ENCODE measurements around the gene LRFN5. TPM values are rescaled to one million over a fixed set of nuclear protein-coding genes. Genes with fewer than 3 reads are reported as not detected.

The LRFN5 gene
- total RNA-seq, 1 experiment from 2014 or later: not detected

DNA sequence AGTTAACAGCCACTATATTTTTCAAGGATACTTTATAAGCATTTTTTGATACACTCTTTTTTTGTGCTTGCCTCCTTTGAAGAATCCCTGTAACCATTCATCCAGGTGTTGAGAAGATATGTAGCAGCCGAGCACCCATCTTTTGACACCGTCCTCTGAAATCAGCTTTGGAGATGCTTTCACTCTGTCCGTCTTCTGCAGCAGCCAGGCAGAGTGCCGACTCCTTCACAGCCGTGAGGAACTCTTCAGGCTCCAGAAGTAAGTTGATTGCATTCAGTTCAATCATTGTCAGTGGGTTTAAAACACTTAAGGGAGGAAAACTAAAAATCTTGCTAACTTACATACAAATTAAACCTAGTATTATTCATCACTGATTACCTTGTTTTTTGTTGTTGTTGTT lies 160.1 kb downstream of the LRFN5 start:
- DNase-seq (ENCODE audit: low read depth in 1 of 2, low spot score in 2 of 2): no peak
- H3K4me3 ChIP-seq: no peak overlapping the region
- H3K4me1 ChIP-seq (replicated peaks): no peaks in the 10 kb centered on the region
- no peaks in the 10 kb centered on the region for H3K27me3 ChIP-seq (replicated peaks)
- no peaks in the 10 kb centered on the region for H3K36me3 ChIP-seq
- H3K27ac ChIP-seq: no peak overlapping the region
- no peaks in the 10 kb centered on the region for H3K9me3 ChIP-seq (replicated peaks)

DNA sequence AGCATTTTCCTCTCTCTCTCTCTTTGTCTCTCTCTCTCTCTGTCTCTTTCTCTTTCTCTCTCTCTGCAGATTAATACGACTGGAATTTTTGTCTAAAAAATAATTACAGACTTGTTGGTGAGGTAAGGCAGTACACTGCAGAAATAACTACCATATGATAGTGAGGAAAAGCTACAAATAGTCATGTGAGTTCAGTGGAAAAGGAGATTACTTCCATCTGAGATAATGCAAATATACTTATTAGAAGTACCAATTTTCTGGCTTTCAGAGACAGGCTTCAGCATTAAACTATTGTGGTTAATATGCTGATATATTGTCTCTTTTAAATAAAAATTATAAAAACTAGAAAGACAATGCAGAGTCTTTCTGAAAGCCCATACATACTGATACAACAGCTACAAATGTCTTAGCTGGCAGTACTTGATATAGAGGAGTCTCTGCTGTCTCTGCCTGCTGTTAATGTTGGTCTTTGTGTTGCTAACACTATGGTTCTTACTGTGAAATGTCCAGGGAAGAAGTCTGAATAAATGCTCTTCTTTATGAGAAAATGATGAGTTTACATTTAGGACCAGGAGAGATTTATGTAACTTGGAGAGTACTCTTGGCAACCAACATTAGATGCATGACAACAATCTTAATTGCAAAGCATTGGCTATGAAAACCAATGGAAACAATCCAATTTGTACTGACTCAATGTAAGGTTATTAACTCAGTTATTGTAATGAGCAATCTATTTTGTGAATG lies 167.0 kb downstream of the LRFN5 start:
- Histone ChIP-seq H3K27ac (no peak overlapping the region), H3K4me3 (no peak overlapping the region)

DNA sequence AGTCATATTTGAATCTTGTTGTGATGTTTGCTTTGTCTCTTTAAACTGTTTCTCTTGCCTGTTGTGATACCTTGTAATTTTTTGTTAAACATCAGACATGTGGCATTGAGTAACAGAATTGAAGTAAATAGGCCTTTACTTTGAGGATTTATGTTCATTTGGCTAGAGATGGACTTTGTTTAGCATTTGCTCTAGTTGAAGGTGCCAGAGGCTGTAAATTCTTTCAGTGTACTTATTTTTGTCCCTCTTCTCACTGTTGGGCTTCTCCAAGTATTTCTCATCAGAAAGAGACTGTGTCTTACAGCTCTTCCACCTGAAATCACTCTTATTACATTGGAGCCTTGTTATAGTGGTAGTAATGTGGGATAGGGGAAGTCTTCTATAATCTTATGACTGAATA lies 175.8 kb downstream of the LRFN5 start:
- H3K9me3 ChIP-seq (replicated peaks): no peaks in the 10 kb centered on the region
- H3K36me3 ChIP-seq: no peaks in the 10 kb centered on the region
- no peak overlapping the region for H3K27ac ChIP-seq
- H3K4me1 ChIP-seq (replicated peaks): no peaks in the 10 kb centered on the region
- H3K27me3 ChIP-seq (replicated peaks): no peaks in the 10 kb centered on the region
- H3K4me3 ChIP-seq: no peak overlapping the region
- no peak for DNase-seq (ENCODE audit: low read depth in 1 of 2, low spot score in 2 of 2)

More for the DNA sequence above, 167.0 kb downstream of the LRFN5 start:
- DNase-seq (ENCODE audit: low read depth in 1 of 2, low spot score in 2 of 2): no peak
- no peaks in the 10 kb centered on the region for H3K4me1 ChIP-seq (replicated peaks)
- no peaks in the 10 kb centered on the region for H3K9me3 ChIP-seq (replicated peaks)
- H3K36me3 ChIP-seq: no peaks in the 10 kb centered on the region
- no peaks in the 10 kb centered on the region for H3K27me3 ChIP-seq (replicated peaks)

DNA sequence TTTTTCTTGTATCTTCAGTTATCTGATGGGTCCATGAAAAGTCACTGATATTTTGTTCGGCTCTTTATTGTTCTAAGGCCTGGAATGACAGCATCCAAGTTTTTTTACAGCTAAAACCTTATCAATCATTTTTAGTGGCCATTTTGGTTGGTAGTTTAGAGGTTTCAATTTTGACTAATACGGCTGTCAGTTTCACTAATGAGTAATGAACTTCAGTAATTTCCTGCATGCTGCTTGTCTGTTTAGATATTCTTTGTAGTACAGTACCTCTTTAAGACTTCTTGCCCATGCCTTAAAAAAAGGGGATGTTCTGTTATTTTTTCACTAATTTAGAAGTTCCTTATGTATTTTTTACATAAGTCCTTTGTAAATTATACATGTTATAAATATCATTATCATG lies 176.7 kb downstream of the LRFN5 start:
- Histone ChIP-seq H3K4me3 (no peak overlapping the region), H3K27ac (no peak overlapping the region), H3K36me3 (no peaks in the 10 kb centered on the region), H3K9me3 (replicated peaks) (no peaks in the 10 kb centered on the region), H3K27me3 (replicated peaks) (no peaks in the 10 kb centered on the region), H3K4me1 (replicated peaks) (no peaks in the 10 kb centered on the region)
- DNase-seq (ENCODE audit: low read depth in 1 of 2, low spot score in 2 of 2): no peak

DNA sequence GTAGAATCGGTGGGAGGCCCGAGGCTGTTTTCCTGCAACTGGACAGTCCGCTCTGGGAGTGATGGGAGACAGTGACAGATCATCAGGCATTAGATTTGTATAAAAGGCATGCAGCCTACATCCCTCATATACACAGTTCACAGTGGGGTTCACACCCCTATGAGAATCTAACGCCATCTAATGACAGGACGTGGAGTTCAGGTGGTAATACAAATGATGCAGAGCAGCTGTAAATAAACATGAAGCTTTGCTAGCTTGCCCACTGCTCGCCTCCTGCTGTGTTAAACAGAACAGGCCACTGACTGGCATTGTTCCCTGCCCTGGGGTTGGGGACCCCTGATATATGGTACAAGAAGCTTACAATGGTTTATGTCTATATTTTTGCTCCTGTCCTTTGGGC lies 179.0 kb downstream of the LRFN5 start:
- no peak overlapping the region for H3K4me3 ChIP-seq
- H3K27me3 ChIP-seq (replicated peaks): no peaks in the 10 kb centered on the region
- no peaks in the 10 kb centered on the region for H3K4me1 ChIP-seq (replicated peaks)
- no peak for DNase-seq (ENCODE audit: low read depth in 1 of 2, low spot score in 2 of 2)
- no peaks in the 10 kb centered on the region for H3K36me3 ChIP-seq
- H3K9me3 ChIP-seq (replicated peaks): no peaks in the 10 kb centered on the region
- no peak overlapping the region for H3K27ac ChIP-seq

DNA sequence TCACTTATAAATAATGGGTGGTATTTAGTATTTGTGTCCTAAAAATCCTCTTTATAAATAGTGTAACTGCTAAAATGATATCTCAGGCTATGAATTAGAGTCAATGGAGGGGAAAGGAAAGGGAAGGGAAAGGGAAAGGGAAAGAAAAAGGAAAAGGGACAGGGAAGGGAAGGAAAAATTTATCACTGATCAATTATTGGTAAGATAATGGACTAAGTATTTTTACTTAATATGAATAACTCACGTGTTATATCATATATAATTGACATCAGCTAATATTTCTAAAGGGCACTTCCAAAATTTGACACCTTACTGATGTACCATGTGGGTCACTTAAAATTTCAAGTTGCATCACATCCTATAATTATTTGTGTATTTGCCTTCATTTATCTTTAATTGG lies 193.1 kb downstream of the LRFN5 start:
- DNase-seq (ENCODE audit: low read depth in 1 of 2, low spot score in 2 of 2): no peak
- Histone ChIP-seq H3K9me3 (replicated peaks) (no peaks in the 10 kb centered on the region), H3K27ac (no peak overlapping the region), H3K4me3 (no peak overlapping the region), H3K27me3 (replicated peaks) (no peaks in the 10 kb centered on the region), H3K4me1 (replicated peaks) (no peaks in the 10 kb centered on the region), H3K36me3 (no peaks in the 10 kb centered on the region)

DNA sequence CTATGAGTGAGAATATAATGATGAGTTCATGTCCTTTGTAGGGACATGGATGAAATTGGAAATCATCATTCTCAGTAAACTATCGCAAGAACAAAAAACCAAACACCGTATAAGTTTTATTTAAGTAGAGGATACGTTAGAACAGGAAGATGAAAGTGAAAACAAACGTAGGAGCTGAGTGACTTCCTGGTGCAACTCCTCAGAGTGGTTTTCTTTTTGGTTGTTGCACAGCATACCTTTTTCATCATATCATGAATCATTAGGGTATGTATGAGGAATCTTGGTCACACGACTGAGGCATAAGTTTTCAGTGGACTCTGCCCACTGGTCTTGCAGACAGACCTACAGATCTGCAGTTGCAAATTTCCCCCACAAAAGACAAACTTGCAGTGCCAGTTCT lies 199.0 kb downstream of the LRFN5 start:
- H3K27ac ChIP-seq: no peak overlapping the region
- H3K4me3 ChIP-seq: no peak overlapping the region
- no peak for DNase-seq (ENCODE audit: low read depth in 1 of 2, low spot score in 2 of 2)
- no peaks in the 10 kb centered on the region for H3K9me3 ChIP-seq (replicated peaks)
- H3K27me3 ChIP-seq (replicated peaks): no peaks in the 10 kb centered on the region
- H3K4me1 ChIP-seq (replicated peaks): no peaks in the 10 kb centered on the region
- H3K36me3 ChIP-seq: no peaks in the 10 kb centered on the region

DNA sequence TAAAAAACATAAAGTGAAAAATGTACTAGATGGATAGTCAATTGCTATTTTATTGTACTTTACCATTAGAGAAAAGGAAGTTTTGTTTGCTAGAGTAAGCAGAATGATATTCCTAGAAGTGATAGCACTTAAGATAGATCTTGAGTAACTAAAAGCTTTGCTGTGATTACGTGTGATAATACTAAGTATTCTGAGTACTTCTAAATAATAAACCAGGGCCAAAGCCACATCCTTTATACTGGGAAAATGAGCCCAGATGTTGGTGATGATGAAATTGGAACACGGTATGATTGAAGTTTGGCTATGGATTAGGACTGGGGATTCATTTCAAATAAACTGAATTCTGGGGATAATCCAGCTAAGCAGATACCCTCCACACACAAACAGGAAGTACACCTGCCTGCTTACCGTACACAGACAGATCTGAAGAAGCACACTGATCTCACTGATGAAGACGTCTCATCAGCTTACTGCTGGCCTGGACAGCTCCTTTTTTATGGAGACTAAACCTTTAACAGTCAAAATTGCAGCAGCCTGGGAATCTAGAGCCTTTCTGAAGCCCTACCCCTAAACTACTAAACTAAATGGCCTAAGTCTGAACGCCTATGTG lies 199.8 kb downstream of the LRFN5 start:
- DNase-seq (ENCODE audit: low read depth in 1 of 2, low spot score in 2 of 2): no peak
- Histone ChIP-seq H3K9me3 (replicated peaks) (no peaks in the 10 kb centered on the region), H3K4me1 (replicated peaks) (no peaks in the 10 kb centered on the region), H3K27ac (no peak overlapping the region), H3K4me3 (no peak overlapping the region), H3K27me3 (replicated peaks) (no peaks in the 10 kb centered on the region), H3K36me3 (no peaks in the 10 kb centered on the region)

DNA sequence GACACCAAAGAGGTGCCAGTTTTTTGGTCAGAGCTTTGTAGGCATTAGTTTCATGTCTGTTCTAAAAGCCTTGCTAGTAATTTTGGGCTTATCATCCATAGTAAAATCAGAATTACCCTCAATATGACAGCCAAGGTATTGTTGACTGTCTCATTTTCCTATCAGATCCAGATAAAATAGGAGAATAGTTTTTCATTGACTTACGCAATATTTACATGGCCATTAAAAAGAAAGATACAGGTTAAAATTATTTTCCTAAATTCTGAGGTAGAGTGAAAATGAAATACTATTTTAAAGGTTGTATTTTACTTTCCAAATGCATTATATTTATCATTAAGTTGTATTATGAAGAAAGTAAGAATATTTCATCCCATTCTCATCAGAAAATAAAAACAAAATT lies 203.7 kb downstream of the LRFN5 start:
- Histone ChIP-seq H3K27ac (no peak overlapping the region), H3K4me3 (no peak overlapping the region), H3K9me3 (replicated peaks) (no peaks in the 10 kb centered on the region), H3K36me3 (no peaks in the 10 kb centered on the region), H3K4me1 (replicated peaks) (no peaks in the 10 kb centered on the region), H3K27me3 (replicated peaks) (no peaks in the 10 kb centered on the region)
- no peak for DNase-seq (ENCODE audit: low read depth in 1 of 2, low spot score in 2 of 2)

DNA sequence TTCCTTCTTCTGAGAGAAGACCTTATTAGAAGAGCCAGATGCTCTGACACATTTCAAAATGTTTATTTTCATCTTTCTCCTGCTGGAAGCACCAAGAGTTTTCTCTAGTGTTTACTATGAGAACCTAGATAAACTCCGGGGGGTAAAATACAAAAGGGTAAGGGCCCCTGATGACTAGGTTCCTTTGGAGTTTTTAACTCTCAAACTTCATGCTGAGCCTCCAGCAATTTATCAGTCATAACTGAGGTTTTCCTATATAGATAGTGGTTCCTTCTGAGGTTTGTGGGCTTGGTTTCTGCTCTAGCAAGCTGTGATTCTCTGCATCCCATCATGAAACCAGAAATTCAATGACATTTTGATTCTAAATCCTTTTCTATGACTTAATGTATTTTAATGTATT lies 210.9 kb downstream of the LRFN5 start:
- Histone ChIP-seq H3K9me3 (replicated peaks) (no peaks in the 10 kb centered on the region), H3K4me3 (no peak overlapping the region), H3K36me3 (no peaks in the 10 kb centered on the region), H3K4me1 (replicated peaks) (no peaks in the 10 kb centered on the region), H3K27me3 (replicated peaks) (no peaks in the 10 kb centered on the region), H3K27ac (no peak overlapping the region)
- no peak for DNase-seq (ENCODE audit: low read depth in 1 of 2, low spot score in 2 of 2)

DNA sequence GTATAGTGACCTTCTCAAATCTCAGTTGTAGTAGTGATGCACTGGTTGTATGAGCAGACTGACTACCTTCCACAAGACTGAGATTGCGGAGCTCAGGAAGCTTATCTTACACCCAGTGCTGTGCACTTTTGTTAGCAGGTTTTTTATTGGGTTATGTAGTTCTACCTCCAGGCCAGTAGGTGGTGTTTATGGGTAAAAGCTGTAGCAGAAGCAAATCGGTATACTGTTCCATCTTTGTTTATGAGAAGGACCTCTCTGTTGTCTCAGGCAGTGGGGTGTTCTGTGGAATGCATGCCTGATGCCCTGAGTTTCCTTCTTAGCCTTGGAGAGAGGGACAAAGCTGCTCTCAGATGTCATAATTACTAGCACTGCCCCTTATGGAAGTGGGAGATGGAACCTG lies 217.8 kb downstream of the LRFN5 start:
- Histone ChIP-seq H3K4me3 (no peak overlapping the region), H3K9me3 (replicated peaks) (no peaks in the 10 kb centered on the region), H3K36me3 (no peaks in the 10 kb centered on the region), H3K27me3 (replicated peaks) (no peaks in the 10 kb centered on the region), H3K4me1 (replicated peaks) (no peaks in the 10 kb centered on the region), H3K27ac (no peak overlapping the region)
- DNase-seq (ENCODE audit: low read depth in 1 of 2, low spot score in 2 of 2): no peak

DNA sequence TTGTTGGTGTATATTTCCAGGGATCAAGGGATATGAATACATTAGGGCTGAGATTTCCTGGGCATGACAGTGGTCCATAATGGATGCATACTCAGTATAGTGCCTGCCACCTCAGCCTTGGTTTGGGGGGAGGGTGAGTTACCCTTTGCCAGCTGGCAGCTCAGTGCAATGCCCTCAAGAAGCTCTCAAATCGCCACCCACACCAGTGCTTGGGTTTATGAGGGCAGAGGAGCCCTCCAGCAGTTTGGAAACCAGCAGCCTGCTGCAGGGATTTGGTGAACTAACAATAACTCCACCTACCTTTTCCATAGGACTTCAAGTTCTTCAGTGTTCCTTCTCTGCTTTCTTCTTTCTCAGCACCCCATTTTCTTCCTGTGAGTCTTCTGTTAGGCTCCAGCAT lies 218.9 kb downstream of the LRFN5 start:
- Histone ChIP-seq H3K27me3 (replicated peaks) (no peaks in the 10 kb centered on the region), H3K9me3 (replicated peaks) (no peaks in the 10 kb centered on the region), H3K27ac (no peak overlapping the region), H3K4me3 (no peak overlapping the region), H3K36me3 (no peaks in the 10 kb centered on the region), H3K4me1 (replicated peaks) (no peaks in the 10 kb centered on the region)
- DNase-seq (ENCODE audit: low read depth in 1 of 2, low spot score in 2 of 2): no peak

DNA sequence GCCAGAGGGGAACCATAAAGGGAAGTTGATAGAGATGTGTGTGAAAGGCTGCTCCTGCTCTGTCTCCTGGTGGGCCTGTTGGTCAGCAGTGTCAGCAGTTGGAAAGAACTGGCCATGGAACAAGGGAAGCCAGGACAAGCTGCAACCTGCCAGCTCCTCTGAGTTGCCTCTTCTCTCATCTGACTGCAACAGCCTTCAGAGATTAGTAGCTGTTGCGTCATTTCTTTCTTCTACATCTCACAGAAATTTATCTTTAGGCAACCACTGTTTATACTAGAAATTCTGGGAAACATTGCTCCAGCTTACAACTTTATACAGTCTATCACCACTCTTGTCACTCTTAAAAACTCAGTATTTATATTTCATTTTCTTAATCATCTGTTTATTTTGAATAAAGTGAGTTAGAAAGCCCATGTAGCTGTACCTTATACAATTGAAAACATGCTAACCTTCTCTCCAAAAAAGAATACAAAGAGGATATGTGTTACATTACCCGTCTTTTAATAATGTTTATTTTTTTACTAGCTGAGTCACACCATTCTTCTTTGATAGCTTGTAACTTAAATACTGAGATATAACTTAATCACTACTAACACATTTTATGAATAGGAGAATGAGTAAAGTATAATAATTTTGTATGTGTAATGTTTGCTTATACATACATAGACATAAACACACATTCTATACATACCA lies 224.2 kb downstream of the LRFN5 start:
- H3K4me3 ChIP-seq: no peak overlapping the region
- no peaks in the 10 kb centered on the region for H3K4me1 ChIP-seq (replicated peaks)
- no peak for DNase-seq (ENCODE audit: low read depth in 1 of 2, low spot score in 2 of 2)
- H3K9me3 ChIP-seq (replicated peaks): no peaks in the 10 kb centered on the region
- H3K27me3 ChIP-seq (replicated peaks): no peaks in the 10 kb centered on the region
- no peaks in the 10 kb centered on the region for H3K36me3 ChIP-seq
- no peak overlapping the region for H3K27ac ChIP-seq

DNA sequence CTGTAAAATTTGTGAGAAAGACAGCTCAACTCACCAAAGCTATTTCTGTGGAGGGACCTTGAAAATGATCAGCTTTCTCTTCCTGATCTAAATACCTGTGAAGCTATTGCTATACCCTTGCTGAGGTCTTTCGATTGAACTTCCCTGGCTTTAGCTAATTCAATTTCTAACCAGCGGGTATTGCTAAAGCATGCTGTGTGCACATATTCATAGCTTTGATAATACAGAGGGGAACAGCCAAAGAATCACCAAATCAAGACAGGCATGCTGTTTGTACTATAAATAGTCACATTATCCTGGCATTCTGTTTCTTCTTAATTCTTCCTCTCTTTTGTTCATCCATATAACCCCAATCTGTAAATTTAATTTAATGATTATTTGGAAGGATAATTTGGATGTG lies 233.0 kb downstream of the LRFN5 start:
- no peaks in the 10 kb centered on the region for H3K27me3 ChIP-seq (replicated peaks)
- DNase-seq (ENCODE audit: low read depth in 1 of 2, low spot score in 2 of 2): no peak

More for the DNA sequence above, 233.0 kb downstream of the LRFN5 start:
- Histone ChIP-seq H3K9me3 (replicated peaks) (no peaks in the 10 kb centered on the region), H3K4me1 (replicated peaks) (no peaks in the 10 kb centered on the region), H3K27ac (no peak overlapping the region), H3K4me3 (no peak overlapping the region), H3K36me3 (no peaks in the 10 kb centered on the region)

All from SJSA1 (cell line).